HepG2 (cell line): ENCODE data around the gene FLT3LG. TPM values are rescaled to one million over a fixed set of nuclear protein-coding genes. Genes with fewer than 3 reads are reported as not detected.

Experiments
- ATAC-seq: fragments of 200-7000 bp; cut with Tn5 transposase; 3 replicates; pipeline ENCODE4 v1.9.1; 2020; ENCODE audit warnings: mild to moderate bottlenecking, moderate library complexity
- BruUV-seq: library from RNA; stranded (reverse); fragments of 400-500 nt; replicated peaks from 2 replicates; lab custom pipeline; 2021; lab: Mats Ljungman, UMichigan
- CTCF ChIA-PET: fragments of 300-600 bp; formaldehyde crosslinking; extraction: SDS; loops from one replicate; lab custom pipeline; 2021; ENCODE audit warnings: low total read pairs, inconsistent platforms, low intra/inter-chr PET ratio; lab: Yijun Ruan, JAX
- POLR2A ChIA-PET: fragments of 350-600 bp; sonication (Branson Sonifier 250); formaldehyde crosslinking; loops from one replicate; lab custom pipeline; 2020; ENCODE audit warnings: antibody characterized with exemption, inconsistent platforms; lab: Yijun Ruan, JAX
- DNase-seq: peaks from one replicate; pipeline ENCODE4 v3.0.0-alpha.2; 2015; ENCODE audit warnings: low spot score
- FAIRE-seq: peaks from 3 replicates; lab custom pipeline; 2011; peaks lifted over from hg19 to GRCh38; lab: Jason Lieb, UNC
- H2AFZ ChIP-seq: one replicate; pipeline ENCODE4 v1.6.1; 2011; ENCODE audit warnings: low read length, inconsistent platforms
- H3K27ac ChIP-seq: fragments of 300-600 bp; 3 replicates; pipeline ENCODE4 v1.8.0; 2011; ENCODE audit warnings: mixed run types, mild to moderate bottlenecking, mixed read lengths, low read length, inconsistent platforms; ENCODE audit not compliant: insufficient read depth; ENCODE audit errors: extremely low read length
- H3K27me3 ChIP-seq, 2 experiments: fragments of 200-600 bp in 1 of 2; 2 replicates in 1 of 2; 3 replicates in 1 of 2; pipeline versions ENCODE4 v1.6.0 to v1.8.0; 2011; ENCODE audit warnings: low read length in 2 of 2, mild to moderate bottlenecking in 2 of 2, moderate library complexity in 2 of 2, inconsistent platforms in 1 of 2; ENCODE audit not compliant: insufficient read depth in 2 of 2, control insufficient read depth in 1 of 2
- H3K36me3 ChIP-seq, 2 experiments: fragments of 200-600 bp in 1 of 2; replicated peaks in 1 of 2; 2 replicates in 1 of 2; 3 replicates in 1 of 2; pipeline versions ENCODE4 v1.5.1 to v1.8.0; 2011; ENCODE audit warnings: low read length in 2 of 2, inconsistent platforms in 1 of 2; ENCODE audit not compliant: insufficient read depth in 2 of 2, control insufficient read depth in 1 of 2
- H3K4me1 ChIP-seq: 2 replicates; pipeline ENCODE4 v1.5.1; 2012; ENCODE audit warnings: low read length, inconsistent platforms; ENCODE audit not compliant: insufficient read depth
- H3K4me2 ChIP-seq: 2 replicates; pipeline ENCODE4 v1.6.0; 2011; ENCODE audit warnings: low read depth, low read length, inconsistent platforms
- H3K4me3 ChIP-seq, 3 experiments: fragments of 200-600 bp in 1 of 3; sonication (generic), shearing (Covaris generic) in 1 of 3; replicated peaks in 1 of 3; 2 replicates each; pipeline ENCODE4 v1.5.1; 2011 to 2016; ENCODE audit warnings: low read length in 3 of 3, inconsistent platforms in 2 of 3, low read depth in 2 of 3, mild to moderate bottlenecking in 2 of 3, control low read depth in 1 of 3, mixed read lengths in 1 of 3; ENCODE audit not compliant: insufficient read depth in 1 of 3
- H3K79me2 ChIP-seq: one replicate; pipeline ENCODE4 v1.6.1; 2011; ENCODE audit warnings: low read length, inconsistent platforms; ENCODE audit not compliant: insufficient read depth
- H3K9ac ChIP-seq: 2 replicates; pipeline ENCODE4 v1.6.0; 2011; ENCODE audit warnings: mild to moderate bottlenecking, low read depth, low read length, inconsistent platforms; ENCODE audit not compliant: insufficient read depth
- H3K9me3 ChIP-seq: 2 replicates; pipeline ENCODE4 v1.5.1; 2012; ENCODE audit warnings: mild to moderate bottlenecking, low read length
- H4K20me1 ChIP-seq: 2 replicates; pipeline ENCODE4 v1.6.0; 2011; ENCODE audit warnings: inconsistent platforms, mild to moderate bottlenecking, low read length, moderate library complexity; ENCODE audit not compliant: insufficient read depth
- MEIS2 ChIP-seq: sonication (generic); formaldehyde crosslinking; IDR thresholded peaks from 2 replicates; pipeline ENCODE4 v1.9.0; 2021; ENCODE audit warnings: mild to moderate bottlenecking, missing genetic modification reagents
- MZF1 ChIP-seq: sonication (generic); formaldehyde crosslinking; IDR thresholded peaks from 2 replicates; pipeline ENCODE4 v1.8.1; 2023; ENCODE audit warnings: mild to moderate bottlenecking, missing genetic modification reagents, borderline replicate concordance
- NFIC ChIP-seq: IDR thresholded peaks from 2 replicates; pipeline ENCODE4 v1.6.1; 2012; ENCODE audit warnings: mild to moderate bottlenecking, low read length, inconsistent platforms
- NFYB ChIP-seq: sonication (generic); formaldehyde crosslinking; IDR thresholded peaks from 2 replicates; pipeline ENCODE4 v1.4.0; 2020; ENCODE audit warnings: missing genetic modification reagents
- NR2C2 ChIP-seq: sonication (generic); formaldehyde crosslinking; IDR thresholded peaks from 2 replicates; pipeline ENCODE4 v1.4.0; 2020; ENCODE audit warnings: missing genetic modification reagents, mild to moderate bottlenecking, moderate library complexity, borderline replicate concordance
- NR3C1 ChIP-seq: sonication (generic); formaldehyde crosslinking; IDR thresholded peaks from 2 replicates; pipeline ENCODE4 v1.4.0; 2020; ENCODE audit warnings: missing genetic modification reagents
- RBAK ChIP-seq: sonication (generic); formaldehyde crosslinking; IDR thresholded peaks from 2 replicates; pipeline ENCODE4 v1.5.1; 2020; ENCODE audit warnings: mild to moderate bottlenecking, missing genetic modification reagents
- RELA ChIP-seq: sonication (generic); formaldehyde crosslinking; IDR thresholded peaks from 2 replicates; pipeline ENCODE4 v1.4.0; 2020; ENCODE audit warnings: missing genetic modification reagents
- ZNF20 ChIP-seq: sonication (generic); formaldehyde crosslinking; IDR thresholded peaks from 2 replicates; pipeline ENCODE4 v1.4.0; 2020; ENCODE audit warnings: mild to moderate bottlenecking, moderate library complexity, missing genetic modification reagents
- ZNF224 ChIP-seq: sonication (generic); formaldehyde crosslinking; IDR thresholded peaks from 2 replicates; pipeline ENCODE4 v1.5.0; 2020; ENCODE audit warnings: mild to moderate bottlenecking, missing genetic modification reagents
- ZNF432 ChIP-seq: sonication (generic); formaldehyde crosslinking; IDR thresholded peaks from 2 replicates; pipeline ENCODE4 v1.5.0; 2020; ENCODE audit warnings: missing genetic modification reagents, mild to moderate bottlenecking, borderline replicate concordance
- ZNF460 ChIP-seq: sonication (generic); formaldehyde crosslinking; IDR thresholded peaks from 2 replicates; pipeline ENCODE4 v1.5.1; 2020; ENCODE audit warnings: missing genetic modification reagents, mild to moderate bottlenecking, borderline replicate concordance
- ZNF678 ChIP-seq: sonication (generic); formaldehyde crosslinking; IDR thresholded peaks from 2 replicates; pipeline ENCODE4 v1.4.0; 2020; ENCODE audit warnings: mild to moderate bottlenecking, missing genetic modification reagents
- ZNF841 ChIP-seq: sonication (generic); formaldehyde crosslinking; IDR thresholded peaks from 2 replicates; pipeline ENCODE4 v1.8.1; 2023; ENCODE audit warnings: missing genetic modification reagents, borderline replicate concordance
- WGBS: methylation state at CpG from one replicate; pipeline ENCODE4 v1.1.6; 2017; ENCODE audit warnings: low lambda C conversion rate; 5-methylcytosine and 5-hydroxymethylcytosine counted together
- in situ Hi-C: cut with HindIII; loops from 2 replicates; pipeline ENCODE4 v1.10.0; 2017; ENCODE audit warnings: low pct_unique_long_range_greater_than_20kb; ENCODE audit not compliant: extremely low pct_ligation_motif_present
- intact Hi-C: fragments of 100-400 bp; cut with micrococcal nuclease; formaldehyde crosslinking; loops from one replicate; pipeline ENCODE4 v1.10.0; 2022; ENCODE audit not compliant: unreplicated experiment
- polyA plus RNA-seq, 8 experiments: library from polyadenylated mRNA; depleted of rRNA in 3 of 8; stranded (reverse) in 7 of 8; unstranded in 1 of 8; fragments of >200 nt; fragmentation: Illumina TruSeq in 4 of 8; extraction: Trizol in 4 of 8; gene quantifications; 2 replicates each; pipeline versions ENCODE4 v1.2.1 to v1.2.3, GENCODE V29; 2011 to 2016; ENCODE audit warnings: low read depth in 4 of 8, missing spikeins in 1 of 8, mixed read lengths in 1 of 8; ENCODE audit not compliant: insufficient read depth in 1 of 8
- total RNA-seq, 5 experiments: library from RNA; depleted of rRNA; stranded (reverse); fragments of >200 nt; fragmentation: Illumina TruSeq; extraction: Trizol; gene quantifications; 2 replicates each; pipeline ENCODE4 v1.2.3, GENCODE V29; 2016; ENCODE audit warnings: low read depth in 1 of 5
- TF ChIP-seq, protein P1 (sequence below): sonication (generic); formaldehyde crosslinking; IDR thresholded peaks from 2 replicates; pipeline ENCODE4 v1.4.0; 2020; ENCODE audit warnings: missing genetic modification reagents
- TF ChIP-seq, protein P2 (sequence below): sonication (generic); formaldehyde crosslinking; IDR thresholded peaks from 2 replicates; pipeline ENCODE4 v1.5.0; 2020; ENCODE audit warnings: mild to moderate bottlenecking, missing genetic modification reagents
- TF ChIP-seq, protein P3 (sequence below): IDR thresholded peaks from 2 replicates; pipeline ENCODE4 v1.6.1; 2012; ENCODE audit warnings: inconsistent platforms
- TF ChIP-seq, protein P4 (sequence below): sonication (generic); formaldehyde crosslinking; IDR thresholded peaks from 2 replicates; pipeline ENCODE4 v1.4.0; 2020; ENCODE audit warnings: missing genetic modification reagents, mild to moderate bottlenecking, borderline replicate concordance

The FLT3LG gene
- total and polyA plus RNA-seq, 2 of the 13 experiments (the other 11 are each of a cell fraction or from before 2014, with no cell fraction given), result 1.5 to 2.6 TPM

DNA sequence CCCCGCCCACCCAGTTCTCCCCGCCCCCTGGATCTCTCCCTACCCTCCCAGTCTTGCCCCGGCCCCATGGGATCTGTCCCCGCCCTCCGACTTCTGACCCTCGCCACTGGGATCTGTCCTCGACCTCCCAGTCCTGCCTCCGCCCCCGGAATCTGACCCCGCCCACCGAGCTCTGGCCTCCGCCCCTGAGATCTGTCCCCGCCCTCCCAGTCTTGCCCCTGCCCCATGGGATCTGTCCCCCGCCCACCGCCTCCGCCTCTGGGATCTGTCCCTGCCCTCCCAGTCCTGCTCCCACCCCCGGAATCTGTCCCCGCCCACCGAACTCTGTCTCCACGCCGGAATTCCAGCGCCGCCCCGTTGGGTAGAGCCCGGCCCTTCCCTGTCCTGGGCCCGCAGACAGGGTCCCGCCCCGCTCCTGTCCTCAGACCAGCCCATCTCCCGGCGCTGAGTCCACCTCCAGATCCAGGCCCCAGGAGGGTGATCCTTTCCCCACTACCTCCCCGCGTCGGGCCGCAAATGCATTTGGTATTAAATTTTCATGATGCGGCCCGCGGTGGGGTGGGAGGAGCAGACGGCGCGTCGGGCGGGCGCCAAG is 31.1 kb upstream of the FLT3LG start (continued):
- TF ChIP-seq, protein P1, sequence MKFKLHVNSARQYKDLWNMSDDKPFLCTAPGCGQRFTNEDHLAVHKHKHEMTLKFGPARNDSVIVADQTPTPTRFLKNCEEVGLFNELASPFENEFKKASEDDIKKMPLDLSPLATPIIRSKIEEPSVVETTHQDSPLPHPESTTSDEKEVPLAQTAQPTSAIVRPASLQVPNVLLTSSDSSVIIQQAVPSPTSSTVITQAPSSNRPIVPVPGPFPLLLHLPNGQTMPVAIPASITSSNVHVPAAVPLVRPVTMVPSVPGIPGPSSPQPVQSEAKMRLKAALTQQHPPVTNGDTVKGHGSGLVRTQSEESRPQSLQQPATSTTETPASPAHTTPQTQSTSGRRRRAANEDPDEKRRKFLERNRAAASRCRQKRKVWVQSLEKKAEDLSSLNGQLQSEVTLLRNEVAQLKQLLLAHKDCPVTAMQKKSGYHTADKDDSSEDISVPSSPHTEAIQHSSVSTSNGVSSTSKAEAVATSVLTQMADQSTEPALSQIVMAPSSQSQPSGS, result no peak
- TF ChIP-seq ZNF432 (CRISPR knock-in tag), result no peak
- TF ChIP-seq, protein P2, sequence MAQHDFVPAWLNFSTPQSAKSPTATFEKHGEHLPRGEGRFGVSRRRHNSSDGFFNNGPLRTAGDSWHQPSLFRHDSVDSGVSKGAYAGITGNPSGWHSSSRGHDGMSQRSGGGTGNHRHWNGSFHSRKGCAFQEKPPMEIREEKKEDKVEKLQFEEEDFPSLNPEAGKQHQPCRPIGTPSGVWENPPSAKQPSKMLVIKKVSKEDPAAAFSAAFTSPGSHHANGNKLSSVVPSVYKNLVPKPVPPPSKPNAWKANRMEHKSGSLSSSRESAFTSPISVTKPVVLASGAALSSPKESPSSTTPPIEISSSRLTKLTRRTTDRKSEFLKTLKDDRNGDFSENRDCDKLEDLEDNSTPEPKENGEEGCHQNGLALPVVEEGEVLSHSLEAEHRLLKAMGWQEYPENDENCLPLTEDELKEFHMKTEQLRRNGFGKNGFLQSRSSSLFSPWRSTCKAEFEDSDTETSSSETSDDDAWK (CRISPR knock-in tag), result no peak
- no peak for TF ChIP-seq ZNF460 (CRISPR knock-in tag)
- TF ChIP-seq ZNF20 (CRISPR knock-in tag), result no peak
- TF ChIP-seq MEIS2 (CRISPR knock-in tag), result no peak

DNA sequence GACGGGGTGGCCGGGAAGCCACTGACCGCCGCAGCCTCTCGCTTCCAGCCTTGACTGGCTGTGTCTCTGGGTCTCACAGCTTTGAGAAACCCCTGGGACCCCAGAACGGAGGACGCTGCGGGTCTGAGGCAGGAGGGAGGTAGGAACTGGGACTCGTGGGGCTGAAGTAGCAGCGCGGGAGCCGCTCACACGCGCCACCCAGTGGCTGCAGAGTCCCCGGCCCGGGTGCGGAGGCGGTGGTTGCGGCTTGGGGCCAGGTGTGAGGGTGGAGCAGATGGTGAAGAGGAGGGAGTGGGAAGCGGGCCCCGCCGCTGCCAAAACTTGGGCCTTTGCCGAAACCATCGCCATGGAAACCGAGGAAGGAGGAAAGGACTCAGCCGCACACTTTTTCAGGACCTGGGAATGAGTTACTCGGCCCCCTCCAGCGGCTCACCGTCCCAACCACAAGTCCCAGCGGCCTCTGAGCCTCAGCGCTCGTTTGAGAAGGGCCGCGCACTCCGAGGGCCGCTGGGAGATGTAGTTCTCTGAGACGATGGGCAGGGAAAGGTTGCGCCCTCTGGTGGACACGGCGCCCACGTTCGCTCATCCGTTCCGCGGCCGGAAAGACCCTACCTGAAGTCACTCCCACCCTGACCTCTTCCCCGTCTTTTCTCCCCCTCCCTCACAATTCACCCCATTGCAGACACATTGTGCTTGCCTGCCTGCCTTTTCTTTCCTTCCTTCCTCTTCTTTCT is 30.5 kb upstream of the FLT3LG start:
- FAIRE-seq, result peak; percentile 76
- Histone ChIP-seq H4K20me1 (peaks cover 5% of the 10 kb centered on the region; the same call in 1 of the 2 replicates), H3K4me1 (peaks cover 27% of the 10 kb centered on the region), H3K4me3 (peak overlapping the region; percentile 70 to 76 (median 74)), H3K79me2 (no peaks in the 10 kb centered on the region), H3K9me3 (no peaks in the 10 kb centered on the region), H3K36me3 (peaks cover 0 to 16% of the 10 kb centered on the region in 2 experiments; a peak in 3 of 5 replicates), H2AFZ (no peak overlapping the region), H3K4me2 (peak overlapping the region; percentile 90), H3K9ac (peak overlapping the region; percentile 76), H3K27ac (peak overlapping the region; percentile 72), H3K27me3 (peaks cover 7 to 38% of the 10 kb centered on the region in 2 experiments; a peak in 4 of 5 replicates)
- peak; percentile 86 for ATAC-seq
- ChIA-PET POLR2A (interaction anchor here (0.6 to 2.1 kb wide), 5 partner anchors 8 to 142 kb away, joined by 3 to 21 read pairs (median 3); partner anchors contain the start of genes ALDH16A1 and PIH1D1), CTCF (interaction anchor here (1.4 to 2.3 kb wide), 3 partner anchors 33 to 177 kb away, joined by 3 to 45 read pairs (median 5); no protein-coding TSS in a partner anchor)
- DNase-seq, result peak; percentile 88
- intact Hi-C loops (loop anchor here (1.0 kb wide), 1 partner anchor 51 kb away; no protein-coding TSS in a partner anchor), in situ Hi-C loops (no loop called here)
- WGBS, result under 1% methylated on average over 26 of the region's 47 CpGs
- BruUV-seq, result no TSS peak
- TF ChIP-seq, protein P3, sequence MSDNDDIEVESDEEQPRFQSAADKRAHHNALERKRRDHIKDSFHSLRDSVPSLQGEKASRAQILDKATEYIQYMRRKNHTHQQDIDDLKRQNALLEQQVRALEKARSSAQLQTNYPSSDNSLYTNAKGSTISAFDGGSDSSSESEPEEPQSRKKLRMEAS, result peak; percentile 81; the same call in 1 of the 2 replicates
- TF ChIP-seq RELA (CRISPR knock-in tag) (0 out of 2 replicates have a peak, but pooled peaks have one; percentile 21), NFIC (no peak; the same call in 1 of the 2 replicates), MZF1 (CRISPR knock-in tag) (no peak), ZNF678 (CRISPR knock-in tag) (no peak), NFYB (CRISPR knock-in tag) (peak; percentile 26; the same call in 1 of the 2 replicates), RBAK (CRISPR knock-in tag) (no peak), NR2C2 (CRISPR knock-in tag) (peak; percentile 77), NR3C1 (CRISPR knock-in tag) (no peak), ZNF841 (no peak), ZNF224 (CRISPR knock-in tag) (no peak)
- TF ChIP-seq, protein P4, sequence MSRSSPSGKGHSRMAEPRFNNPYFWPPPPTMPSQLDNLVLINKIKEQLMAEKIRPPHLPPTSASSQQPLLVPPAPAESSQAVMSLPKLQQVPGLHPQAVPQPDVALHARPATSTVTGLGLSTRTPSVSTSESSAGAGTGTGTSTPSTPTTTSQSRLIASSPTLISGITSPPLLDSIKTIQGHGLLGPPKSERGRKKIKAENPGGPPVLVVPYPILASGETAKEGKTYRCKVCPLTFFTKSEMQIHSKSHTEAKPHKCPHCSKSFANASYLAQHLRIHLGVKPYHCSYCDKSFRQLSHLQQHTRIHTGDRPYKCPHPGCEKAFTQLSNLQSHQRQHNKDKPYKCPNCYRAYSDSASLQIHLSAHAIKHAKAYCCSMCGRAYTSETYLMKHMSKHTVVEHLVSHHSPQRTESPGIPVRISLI, result 0 out of 2 replicates have a peak, but pooled peaks have one; percentile 17
